ENCODE data around the gene AGAP1. TPM values are rescaled to one million over a fixed set of nuclear protein-coding genes. Genes with fewer than 3 reads are reported as not detected.

Gene AGAP1
- total RNA-seq, 1 donor from 2014 or later = 47.2 TPM

DNA sequence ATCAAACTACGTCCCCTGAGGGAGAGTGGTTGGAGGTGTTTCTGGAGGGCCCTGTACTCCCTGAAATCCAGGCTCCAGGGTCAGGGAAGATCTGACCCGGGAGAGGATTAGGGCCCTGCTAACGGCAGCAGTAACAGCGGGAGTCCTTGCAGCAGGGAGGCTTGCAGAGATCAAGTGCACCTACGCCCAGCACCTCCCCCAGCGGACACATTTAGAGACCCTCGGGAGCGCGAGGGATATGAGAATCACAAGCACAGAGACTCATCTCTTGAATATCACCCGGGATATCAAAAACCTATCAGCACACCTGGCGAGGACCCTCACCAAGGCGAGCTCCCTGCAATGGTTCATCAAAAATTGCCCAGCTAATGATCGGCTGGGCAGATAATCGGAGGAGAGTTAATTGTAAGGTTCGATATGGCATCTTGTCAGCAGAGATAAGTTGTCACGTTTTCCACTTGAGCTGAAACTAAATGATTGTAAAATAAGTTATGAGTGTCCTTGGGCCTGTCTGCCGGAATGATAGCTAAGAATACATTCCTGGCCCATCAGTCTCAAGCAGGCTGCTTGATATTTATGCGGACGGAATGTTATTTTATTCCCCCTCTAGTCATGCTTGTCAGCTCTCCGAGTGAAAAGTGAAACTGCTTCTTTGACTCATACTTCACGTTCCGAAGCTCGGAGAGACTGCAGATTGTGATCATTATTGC is 464.5 kb downstream of the AGAP1 start:
- H3K9me3 Mint-ChIP-seq (ENCODE audit: low read depth) = no peaks in the 10 kb centered on the region
- peaks cover 3% of the 10 kb centered on the region for H3K36me3 Mint-ChIP-seq (ENCODE audit: insufficient read depth)
- TF ChIP-seq, protein P1, sequence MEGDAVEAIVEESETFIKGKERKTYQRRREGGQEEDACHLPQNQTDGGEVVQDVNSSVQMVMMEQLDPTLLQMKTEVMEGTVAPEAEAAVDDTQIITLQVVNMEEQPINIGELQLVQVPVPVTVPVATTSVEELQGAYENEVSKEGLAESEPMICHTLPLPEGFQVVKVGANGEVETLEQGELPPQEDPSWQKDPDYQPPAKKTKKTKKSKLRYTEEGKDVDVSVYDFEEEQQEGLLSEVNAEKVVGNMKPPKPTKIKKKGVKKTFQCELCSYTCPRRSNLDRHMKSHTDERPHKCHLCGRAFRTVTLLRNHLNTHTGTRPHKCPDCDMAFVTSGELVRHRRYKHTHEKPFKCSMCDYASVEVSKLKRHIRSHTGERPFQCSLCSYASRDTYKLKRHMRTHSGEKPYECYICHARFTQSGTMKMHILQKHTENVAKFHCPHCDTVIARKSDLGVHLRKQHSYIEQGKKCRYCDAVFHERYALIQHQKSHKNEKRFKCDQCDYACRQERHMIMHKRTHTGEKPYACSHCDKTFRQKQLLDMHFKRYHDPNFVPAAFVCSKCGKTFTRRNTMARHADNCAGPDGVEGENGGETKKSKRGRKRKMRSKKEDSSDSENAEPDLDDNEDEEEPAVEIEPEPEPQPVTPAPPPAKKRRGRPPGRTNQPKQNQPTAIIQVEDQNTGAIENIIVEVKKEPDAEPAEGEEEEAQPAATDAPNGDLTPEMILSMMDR (IDR thresholded peaks at IDR 0.05; ENCODE audit: unreplicated experiment) = no peak
- no peaks in the 10 kb centered on the region for H3K27me3 Mint-ChIP-seq
- no peak for DNase-seq (ENCODE audit: low spot score, unreplicated experiment)
- no peak overlapping the region for H3K4me3 Mint-ChIP-seq (ENCODE audit: low read depth)
- no peak overlapping the region for H3K27ac Mint-ChIP-seq
- H3K4me1 Mint-ChIP-seq (ENCODE audit: low read depth) = no peaks in the 10 kb centered on the region

DNA sequence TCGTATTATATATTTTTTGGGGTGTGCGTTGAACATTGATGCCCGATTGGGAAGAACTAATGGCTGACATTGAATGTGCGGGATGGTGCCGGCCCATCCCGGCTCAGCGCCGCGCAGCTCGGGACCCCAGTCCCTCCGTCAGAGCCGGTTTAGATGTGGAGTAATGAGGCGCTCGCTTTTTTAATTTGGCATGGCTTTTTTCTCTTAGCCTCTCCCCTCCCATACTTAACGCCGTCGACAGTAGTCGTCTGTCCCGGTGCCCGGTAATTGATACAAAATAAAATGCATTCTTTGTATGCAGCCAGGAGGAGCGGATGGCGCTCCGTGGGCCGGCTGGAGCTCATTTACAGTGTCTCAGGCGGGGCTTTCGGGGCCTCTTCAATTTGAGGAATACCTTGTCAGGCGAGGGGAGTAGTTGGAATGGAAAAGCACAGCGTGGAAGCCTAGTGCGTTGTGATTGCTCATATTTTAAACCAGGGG is 465.1 kb downstream of the AGAP1 start:
- H3K27ac Mint-ChIP-seq = no peak overlapping the region
- no peaks in the 10 kb centered on the region for H3K27me3 Mint-ChIP-seq
- no peaks in the 10 kb centered on the region for H3K9me3 Mint-ChIP-seq (ENCODE audit: low read depth)
- H3K4me1 Mint-ChIP-seq (ENCODE audit: low read depth) = no peaks in the 10 kb centered on the region
- peaks cover 3% of the 10 kb centered on the region for H3K36me3 Mint-ChIP-seq (ENCODE audit: insufficient read depth)
- no peak overlapping the region for H3K4me3 Mint-ChIP-seq (ENCODE audit: low read depth)
- no peak for DNase-seq (ENCODE audit: low spot score, unreplicated experiment)
- TF ChIP-seq, protein P1 (IDR thresholded peaks at IDR 0.05; ENCODE audit: unreplicated experiment) = no peak

DNA sequence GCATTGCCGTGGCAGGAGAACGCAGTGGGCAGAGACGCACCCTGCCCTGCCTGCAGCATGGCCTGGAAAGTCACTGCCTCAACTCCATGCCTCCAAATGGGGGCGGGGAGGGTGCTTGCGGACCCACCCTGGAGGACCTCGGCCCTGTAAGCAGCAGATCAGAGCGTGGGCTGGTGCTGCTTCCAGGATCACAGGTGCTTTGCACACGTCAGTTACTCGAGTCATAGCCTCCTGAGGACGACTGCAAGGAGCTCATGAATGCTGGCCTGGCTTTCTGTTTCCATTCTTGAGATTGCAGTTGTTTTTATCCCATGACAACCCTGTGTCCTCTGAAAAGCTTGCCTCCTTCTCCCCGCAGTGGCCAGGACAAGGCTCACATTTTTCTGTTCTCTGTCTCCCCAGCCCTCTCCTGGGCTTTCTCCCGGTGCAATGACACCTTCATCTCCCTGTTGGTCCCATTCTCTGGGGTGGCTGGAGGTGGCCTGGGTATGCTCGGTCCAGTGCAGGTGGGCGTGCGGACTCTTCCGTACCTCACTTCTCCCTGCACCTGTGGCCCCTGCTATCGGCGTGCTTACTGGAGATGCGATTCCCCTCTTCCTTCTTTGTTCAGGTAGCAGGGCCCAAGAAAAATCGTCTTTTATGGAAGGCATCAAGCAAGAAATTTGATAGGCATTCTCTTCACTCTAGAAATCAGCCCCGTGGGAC is 466.3 kb downstream of the AGAP1 start:
- Mint-ChIP-seq H3K4me3 (ENCODE audit: low read depth) (no peak overlapping the region), H3K27me3 (no peaks in the 10 kb centered on the region), H3K27ac (no peak overlapping the region), H3K9me3 (ENCODE audit: low read depth) (no peaks in the 10 kb centered on the region), H3K4me1 (ENCODE audit: low read depth) (no peaks in the 10 kb centered on the region), H3K36me3 (ENCODE audit: insufficient read depth) (peaks cover 3% of the 10 kb centered on the region)
- TF ChIP-seq, protein P1 (IDR thresholded peaks at IDR 0.05; ENCODE audit: unreplicated experiment) = no peak
- no peak for DNase-seq (ENCODE audit: low spot score, unreplicated experiment)

DNA sequence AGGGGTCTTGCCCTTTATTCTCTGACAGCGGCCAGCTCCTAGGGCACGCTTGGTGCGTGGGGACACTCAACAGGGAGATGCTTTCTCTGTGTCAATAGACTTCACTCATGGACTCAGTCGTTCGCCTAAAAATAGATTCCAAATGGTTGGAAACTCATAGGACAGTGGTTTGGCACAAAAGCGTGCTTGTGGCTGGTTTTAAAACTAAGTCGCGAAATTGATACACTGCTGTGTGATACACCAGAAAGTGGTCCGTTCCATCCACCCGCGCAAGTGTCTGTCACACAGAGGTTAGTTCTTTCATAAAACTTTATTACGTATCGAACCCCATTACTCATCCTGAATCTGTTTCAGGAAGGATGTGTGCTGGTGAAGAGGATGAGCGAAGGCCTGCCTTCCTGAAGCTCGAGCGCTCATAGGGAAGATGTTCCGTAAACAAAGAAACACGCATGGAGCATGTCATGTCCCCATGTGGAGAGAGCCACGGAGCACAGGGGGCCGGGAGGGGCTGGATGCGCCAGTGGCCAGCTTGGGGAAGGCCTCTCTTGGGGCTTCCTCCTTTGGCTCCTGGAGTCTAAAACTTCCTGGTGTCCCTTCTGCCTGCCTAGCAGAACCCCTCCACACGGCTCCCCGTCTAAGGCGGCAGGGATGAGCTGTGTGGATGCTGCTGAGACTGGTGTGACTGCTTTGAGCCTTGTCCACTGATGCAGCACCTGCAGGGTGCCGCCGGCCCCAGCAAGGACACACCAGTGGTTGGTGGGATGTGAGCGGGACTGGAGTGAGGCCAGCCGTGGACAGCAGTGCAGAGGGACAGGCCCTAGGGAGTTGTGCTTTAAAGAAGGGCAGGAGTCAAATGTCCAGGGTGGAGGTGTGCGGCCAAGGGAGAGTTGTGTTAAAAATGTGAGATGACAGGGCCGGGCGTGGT is 467.1 kb downstream of the AGAP1 start:
- H3K27me3 Mint-ChIP-seq = no peaks in the 10 kb centered on the region
- no peak overlapping the region for H3K4me3 Mint-ChIP-seq (ENCODE audit: low read depth)
- TF ChIP-seq, protein P1 (IDR thresholded peaks at IDR 0.05; ENCODE audit: unreplicated experiment) = no peak
- no peak for DNase-seq (ENCODE audit: low spot score, unreplicated experiment)
- H3K9me3 Mint-ChIP-seq (ENCODE audit: low read depth) = no peaks in the 10 kb centered on the region
- H3K4me1 Mint-ChIP-seq (ENCODE audit: low read depth) = no peaks in the 10 kb centered on the region
- peaks cover 5% of the 10 kb centered on the region for H3K36me3 Mint-ChIP-seq (ENCODE audit: insufficient read depth)
- no peak overlapping the region for H3K27ac Mint-ChIP-seq

DNA sequence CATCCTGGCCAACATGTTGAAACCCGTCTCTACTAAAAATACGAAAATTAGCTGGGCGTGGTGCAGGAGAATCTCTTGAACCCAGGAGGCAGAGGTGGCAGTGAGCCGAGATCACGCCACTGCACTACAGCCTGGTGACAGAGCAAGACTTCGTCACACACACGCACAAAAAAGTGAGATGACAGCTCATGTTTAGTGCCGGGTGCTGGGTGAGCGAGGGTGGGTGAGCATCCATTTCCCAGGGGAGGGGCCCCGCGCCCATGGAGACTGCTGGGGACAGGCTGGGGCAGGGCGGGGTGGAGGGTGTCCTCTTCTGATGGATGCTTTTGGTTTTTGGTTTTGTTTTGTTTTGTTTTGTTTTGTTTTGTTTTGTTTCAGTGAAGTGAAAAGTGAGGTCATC is 467.9 kb downstream of the AGAP1 start:
- H3K27me3 Mint-ChIP-seq = no peaks in the 10 kb centered on the region
- peaks cover 5% of the 10 kb centered on the region for H3K36me3 Mint-ChIP-seq (ENCODE audit: insufficient read depth)
- no peak for DNase-seq (ENCODE audit: low spot score, unreplicated experiment)
- H3K4me1 Mint-ChIP-seq (ENCODE audit: low read depth) = no peaks in the 10 kb centered on the region
- no peak overlapping the region for H3K4me3 Mint-ChIP-seq (ENCODE audit: low read depth)
- no peaks in the 10 kb centered on the region for H3K9me3 Mint-ChIP-seq (ENCODE audit: low read depth)
- no peak overlapping the region for H3K27ac Mint-ChIP-seq
- TF ChIP-seq, protein P1 (IDR thresholded peaks at IDR 0.05; ENCODE audit: unreplicated experiment) = no peak

Data from progenitor cell of endocrine pancreas (in vitro differentiated cells).